ENCODE results near the gene KDM6A.
"Not testable (repeated sequence)": the region's sequence is repeated elsewhere in the genome, so short reads cannot be mapped to it uniquely, and the experiment has no call there.

Gene KDM6A

GRCh38 chrX:44872821-44873414, at the start of gene KDM6A:
TSS of gene KDM6A (plus strand) at chrX:44873188. CDS start at chrX:44873552, 364 bp downstream.
- Histone ChIP-seq H2AFZ (ENCODE audit: low read depth) (peak within 1 kb of the TSS; percentile 54), H3K9ac (peak within 1 kb of the TSS; percentile 97), H3K36me3 (ENCODE audit: insufficient read depth) (no peaks in the 10 kb centered on the region), H3K4me2 (peak within 1 kb of the TSS; percentile 89), H4K20me1 (ENCODE audit: insufficient read depth) (no peaks in the 10 kb centered on the region), H3K79me2 (ENCODE audit: insufficient read depth, low read depth) (peaks cover 54% of the 10 kb centered on the region), H3K27me3 (ENCODE audit: insufficient read depth, low read depth) (no peaks in the 10 kb centered on the region), H3K4me3 (IDR thresholded peaks at IDR 0.05; ENCODE audit: insufficient read depth, low read depth, low read length) (no peak within 1 kb of the TSS), H3K4me1 (ENCODE audit: low read depth, poor library complexity, severe bottlenecking) (peaks cover 25% of the 10 kb centered on the region), H3K27ac (peak within 1 kb of the TSS; percentile 96)
- no peak for TF ChIP-seq CTCF (conservative IDR thresholded peaks at IDR 0.05; ENCODE audit: low read depth, low read length)

- not testable (repeated sequence) for H2AFZ ChIP-seq (ENCODE audit: low read depth); H3K36me3 ChIP-seq (ENCODE audit: insufficient read depth); H3K4me1 ChIP-seq (ENCODE audit: low read depth, poor library complexity, severe bottlenecking); H3K9ac ChIP-seq; H3K79me2 ChIP-seq (ENCODE audit: insufficient read depth, low read depth); H4K20me1 ChIP-seq (ENCODE audit: insufficient read depth); H3K27me3 ChIP-seq (ENCODE audit: insufficient read depth, low read depth); H3K27ac ChIP-seq; H3K4me2 ChIP-seq; H3K4me3 ChIP-seq (IDR thresholded peaks at IDR 0.05; ENCODE audit: insufficient read depth, low read depth, low read length)
Observed at GRCh38 chrX:44823193-44823592, 49.8 kb upstream of the KDM6A start.

GRCh38 chrX:44828008-44828605, 44.9 kb upstream of the KDM6A start:
- H3K4me3 ChIP-seq (IDR thresholded peaks at IDR 0.05; ENCODE audit: insufficient read depth, low read depth, low read length), result no peak overlapping the region
- H3K27me3 ChIP-seq (ENCODE audit: insufficient read depth, low read depth), result no peaks in the 10 kb centered on the region
- H3K36me3 ChIP-seq (ENCODE audit: insufficient read depth), result no peaks in the 10 kb centered on the region
- TF ChIP-seq CTCF (conservative IDR thresholded peaks at IDR 0.05; ENCODE audit: low read depth, low read length), result no peak
- no peak overlapping the region for H2AFZ ChIP-seq (ENCODE audit: low read depth)
- H3K9ac ChIP-seq, result no peak overlapping the region
- H3K27ac ChIP-seq, result no peak overlapping the region
- H3K4me1 ChIP-seq (ENCODE audit: low read depth, poor library complexity, severe bottlenecking), result no peaks in the 10 kb centered on the region
- H4K20me1 ChIP-seq (ENCODE audit: insufficient read depth), result no peaks in the 10 kb centered on the region
- no peaks in the 10 kb centered on the region for H3K79me2 ChIP-seq (ENCODE audit: insufficient read depth, low read depth)
- no peak overlapping the region for H3K4me2 ChIP-seq

GRCh38 chrX:44829832-44830231, 43.2 kb upstream of the KDM6A start:
- Histone ChIP-seq H3K36me3 (ENCODE audit: insufficient read depth) (no peaks in the 10 kb centered on the region), H3K4me3 (IDR thresholded peaks at IDR 0.05; ENCODE audit: insufficient read depth, low read depth, low read length) (no peak overlapping the region), H4K20me1 (ENCODE audit: insufficient read depth) (no peaks in the 10 kb centered on the region), H3K27ac (no peak overlapping the region), H3K79me2 (ENCODE audit: insufficient read depth, low read depth) (no peaks in the 10 kb centered on the region), H3K9ac (no peak overlapping the region), H3K27me3 (ENCODE audit: insufficient read depth, low read depth) (no peaks in the 10 kb centered on the region), H3K4me1 (ENCODE audit: low read depth, poor library complexity, severe bottlenecking) (no peaks in the 10 kb centered on the region), H2AFZ (ENCODE audit: low read depth) (no peak overlapping the region), H3K4me2 (no peak overlapping the region)
- TF ChIP-seq CTCF (conservative IDR thresholded peaks at IDR 0.05; ENCODE audit: low read depth, low read length), result no peak

Data from KMS-11 (cell line).